OCI-LY3 (cell line): ENCODE measurements around the gene MMD.

Source experiments
- H2AFZ ChIP-seq: fragments of 200-600, 300-600 bp; shearing (Covaris generic); 2 replicates; pipeline ENCODE4 v1.6.0; 2014; ENCODE audit warnings: antibody characterized with exemption, low read depth, low read length
- H3K27ac ChIP-seq: fragments of 200-600, 300-600 bp; sonication (generic); 2 replicates; pipeline ENCODE4 v1.5.1; 2014; ENCODE audit warnings: mild to moderate bottlenecking, low read length, moderate library complexity, mixed read lengths
- H3K27me3 ChIP-seq: fragments of 200-600, 300-600 bp; sonication (generic); 2 replicates; pipeline ENCODE4 v1.6.1; 2014; ENCODE audit warnings: low read depth, low read length, mixed read lengths
- H3K36me3 ChIP-seq: fragments of 200-600, 300-600 bp; sonication (generic); replicated peaks from 2 replicates; pipeline ENCODE3; 2014; ENCODE audit warnings: low read depth, low read length, mixed read lengths
- H3K4me1 ChIP-seq: fragments of 300-600, 200-600 bp; sonication (generic); 2 replicates; pipeline ENCODE4 v1.6.1; 2014; ENCODE audit warnings: low read length, mixed read lengths
- H3K4me2 ChIP-seq: fragments of 200-600, 300-600 bp; sonication (generic); 2 replicates; pipeline ENCODE4 v1.6.1; 2014; ENCODE audit warnings: low read length, mixed read lengths
- H3K4me3 ChIP-seq: fragments of 300-600, 200-600 bp; sonication (generic); 2 replicates; pipeline ENCODE4 v1.5.1; 2014; ENCODE audit warnings: antibody characterized with exemption, mild to moderate bottlenecking, low read length, moderate library complexity
- H3K79me2 ChIP-seq: fragments of 300-600, 200-600 bp; shearing (Covaris generic); 2 replicates; pipeline ENCODE4 v1.6.1; 2014; ENCODE audit warnings: mild to moderate bottlenecking, low read length, mixed read lengths
- H3K9ac ChIP-seq: fragments of 300-600, 200-600 bp; shearing (Covaris generic); 2 replicates; pipeline ENCODE4 v1.6.0; 2014; ENCODE audit warnings: mild to moderate bottlenecking, low read length, moderate library complexity
- H3K9me3 ChIP-seq: fragments of 200-600, 300-600 bp; shearing (Covaris generic); 2 replicates; pipeline ENCODE4 v1.6.1; 2014; ENCODE audit warnings: low read length, mixed read lengths; ENCODE audit not compliant: insufficient read depth
- H4K20me1 ChIP-seq: fragments of 200-600, 300-600 bp; sonication (generic); 2 replicates; pipeline ENCODE4 v1.6.1; 2016; ENCODE audit warnings: low read length, mixed read lengths; ENCODE audit not compliant: insufficient read depth
- EZH2phosphoT487 ChIP-seq: fragments of 200-600 bp; shearing (Covaris generic); IDR thresholded peaks from 2 replicates; pipeline ENCODE4 v1.6.1; 2018; ENCODE audit warnings: antibody characterized with exemption, mixed run types, low read depth
- TF ChIP-seq, protein P1 (sequence below): fragments of 200-600, 300-600 bp; sonication (generic); IDR thresholded peaks from 2 replicates; pipeline ENCODE4 v1.5.1; 2014; ENCODE audit warnings: antibody characterized with exemption, low read length, low read depth

The MMD gene

DNA sequence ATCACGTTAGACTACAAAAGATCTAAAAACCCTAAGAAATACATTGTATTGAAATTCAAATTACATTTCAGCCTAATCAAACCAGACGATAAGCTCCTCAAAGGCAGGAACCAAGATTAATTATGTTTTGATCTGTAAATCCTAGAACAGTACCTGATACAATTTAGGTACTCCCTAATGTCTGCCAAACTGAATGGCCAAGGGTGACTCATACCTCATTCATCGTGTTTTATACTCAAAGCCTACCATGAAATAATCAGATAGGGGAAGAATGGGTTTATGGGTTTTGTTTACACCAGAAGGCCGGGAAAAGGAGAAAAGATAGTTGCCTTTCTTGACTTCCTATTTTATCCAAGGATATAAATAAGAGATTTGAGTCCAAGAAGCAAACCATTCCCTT, 19.3 kb downstream of the MMD start:
- Histone ChIP-seq H3K27me3 (no peaks in the 10 kb centered on the region), H2AFZ (no peak overlapping the region), H4K20me1 (no peaks in the 10 kb centered on the region), H3K4me3 (no peak overlapping the region), H3K4me2 (no peak overlapping the region), H3K27ac (no peak overlapping the region), H3K9me3 (no peaks in the 10 kb centered on the region), H3K9ac (no peak overlapping the region), H3K4me1 (no peaks in the 10 kb centered on the region), H3K36me3 (peaks cover 68% of the 10 kb centered on the region), H3K79me2 (no peaks in the 10 kb centered on the region)
- TF ChIP-seq EZH2phosphoT487 = no peak
- TF ChIP-seq, protein P1, sequence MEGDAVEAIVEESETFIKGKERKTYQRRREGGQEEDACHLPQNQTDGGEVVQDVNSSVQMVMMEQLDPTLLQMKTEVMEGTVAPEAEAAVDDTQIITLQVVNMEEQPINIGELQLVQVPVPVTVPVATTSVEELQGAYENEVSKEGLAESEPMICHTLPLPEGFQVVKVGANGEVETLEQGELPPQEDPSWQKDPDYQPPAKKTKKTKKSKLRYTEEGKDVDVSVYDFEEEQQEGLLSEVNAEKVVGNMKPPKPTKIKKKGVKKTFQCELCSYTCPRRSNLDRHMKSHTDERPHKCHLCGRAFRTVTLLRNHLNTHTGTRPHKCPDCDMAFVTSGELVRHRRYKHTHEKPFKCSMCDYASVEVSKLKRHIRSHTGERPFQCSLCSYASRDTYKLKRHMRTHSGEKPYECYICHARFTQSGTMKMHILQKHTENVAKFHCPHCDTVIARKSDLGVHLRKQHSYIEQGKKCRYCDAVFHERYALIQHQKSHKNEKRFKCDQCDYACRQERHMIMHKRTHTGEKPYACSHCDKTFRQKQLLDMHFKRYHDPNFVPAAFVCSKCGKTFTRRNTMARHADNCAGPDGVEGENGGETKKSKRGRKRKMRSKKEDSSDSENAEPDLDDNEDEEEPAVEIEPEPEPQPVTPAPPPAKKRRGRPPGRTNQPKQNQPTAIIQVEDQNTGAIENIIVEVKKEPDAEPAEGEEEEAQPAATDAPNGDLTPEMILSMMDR = no peak

DNA sequence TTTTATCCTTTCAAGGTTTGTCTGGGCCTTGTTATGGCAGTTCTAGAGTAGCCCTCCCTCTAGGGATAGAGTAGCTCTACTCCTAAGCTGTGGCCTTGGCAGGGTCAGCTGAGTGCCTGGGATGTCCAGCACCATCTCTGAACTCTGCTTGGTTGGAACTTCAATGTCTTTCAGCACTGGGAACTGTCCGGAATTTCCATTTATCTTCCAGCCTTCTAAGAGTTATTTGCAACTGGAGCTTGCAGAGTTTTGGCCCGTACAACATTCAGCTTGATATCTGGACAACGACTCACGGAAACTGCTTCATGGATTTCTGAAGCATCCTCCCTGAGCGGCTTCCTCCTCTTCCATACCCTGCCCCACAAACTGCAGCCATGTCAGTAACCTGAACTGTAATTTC, 22.9 kb downstream of the MMD start:
- H3K36me3 ChIP-seq = peaks cover 64% of the 10 kb centered on the region

DNA sequence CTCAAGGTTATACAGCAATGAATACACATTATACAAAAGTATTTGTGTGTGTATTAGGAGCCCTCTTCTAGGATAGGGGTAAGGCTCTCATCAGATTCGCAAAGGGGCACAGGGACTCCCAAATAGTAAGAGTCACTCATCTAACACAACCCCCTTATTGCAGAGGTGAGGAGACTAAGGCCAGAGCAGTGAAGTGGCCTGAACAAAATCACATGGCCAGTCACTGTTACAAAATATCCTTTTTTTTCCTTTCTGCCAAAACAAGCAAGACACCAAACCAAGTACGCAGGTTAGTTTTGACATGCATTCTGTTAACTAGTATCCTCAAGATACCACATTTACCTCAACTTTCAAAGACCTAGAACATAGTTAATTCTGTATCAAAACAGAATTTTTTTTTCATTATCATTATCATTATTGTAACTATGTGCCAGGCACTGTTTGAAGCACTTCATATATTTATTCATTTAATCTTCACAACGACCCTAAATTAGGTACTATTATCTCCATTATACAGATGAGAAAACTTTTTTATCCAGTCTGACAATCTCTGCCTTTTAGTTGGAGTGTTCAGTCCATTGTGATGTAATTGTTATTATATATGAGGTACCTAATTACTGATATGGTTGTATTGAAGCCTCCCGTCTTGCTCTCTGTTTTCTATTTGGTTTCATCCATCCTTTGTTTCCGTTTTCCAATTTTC, 25.7 kb downstream of the MMD start:
- no peaks in the 10 kb centered on the region for H3K27me3 ChIP-seq
- H2AFZ ChIP-seq = no peak overlapping the region
- no peak overlapping the region for H3K4me2 ChIP-seq
- H3K27ac ChIP-seq = no peak overlapping the region
- no peaks in the 10 kb centered on the region for H3K4me1 ChIP-seq
- no peak overlapping the region for H3K9ac ChIP-seq
- no peaks in the 10 kb centered on the region for H3K79me2 ChIP-seq
- no peak for TF ChIP-seq EZH2phosphoT487
- TF ChIP-seq, protein P1 = no peak
- no peaks in the 10 kb centered on the region for H4K20me1 ChIP-seq
- H3K36me3 ChIP-seq = peaks cover 55% of the 10 kb centered on the region
- no peaks in the 10 kb centered on the region for H3K9me3 ChIP-seq
- no peak overlapping the region for H3K4me3 ChIP-seq

More for the DNA sequence above, 22.9 kb downstream of the MMD start:
- H3K4me3 ChIP-seq = no peak overlapping the region
- H3K9me3 ChIP-seq = no peaks in the 10 kb centered on the region
- TF ChIP-seq EZH2phosphoT487 = no peak
- TF ChIP-seq, protein P1 = no peak
- H3K27me3 ChIP-seq = no peaks in the 10 kb centered on the region
- no peak overlapping the region for H3K9ac ChIP-seq
- no peaks in the 10 kb centered on the region for H4K20me1 ChIP-seq
- no peaks in the 10 kb centered on the region for H3K79me2 ChIP-seq
- no peak overlapping the region for H2AFZ ChIP-seq
- no peaks in the 10 kb centered on the region for H3K4me1 ChIP-seq
- H3K4me2 ChIP-seq = no peak overlapping the region
- H3K27ac ChIP-seq = no peak overlapping the region

DNA sequence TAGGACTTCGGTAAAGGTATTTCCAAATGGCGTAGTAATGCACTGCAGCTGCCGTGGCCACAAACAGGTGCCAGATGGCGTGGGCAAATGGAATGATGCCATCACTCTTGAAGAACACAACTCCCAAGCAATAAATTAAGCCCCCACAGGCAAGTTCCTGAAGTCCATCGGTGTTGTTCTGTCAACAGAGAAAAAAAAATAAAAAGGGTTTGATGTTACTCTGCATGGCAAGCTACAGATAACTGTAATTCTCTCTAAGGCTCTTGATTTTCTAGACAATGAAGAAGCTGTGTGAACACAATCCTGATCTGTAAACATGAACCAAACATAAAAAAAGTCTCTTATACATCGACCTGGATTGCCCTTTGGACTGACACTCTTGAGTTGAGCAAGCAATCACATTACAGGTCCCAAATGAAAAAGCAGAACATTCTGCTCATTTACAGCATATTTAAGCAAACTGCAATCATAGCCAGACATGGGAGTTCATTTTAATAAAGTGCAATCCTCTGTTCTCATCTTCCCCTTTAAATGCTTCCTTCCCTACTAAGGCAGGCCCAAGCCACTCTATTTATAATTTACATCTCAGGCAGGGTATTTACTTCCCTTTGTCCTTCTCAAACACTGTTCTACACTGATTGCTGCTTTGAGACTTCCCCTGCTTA, 27.1 kb downstream of the MMD start:
- H3K9me3 ChIP-seq = no peaks in the 10 kb centered on the region
- no peak overlapping the region for H2AFZ ChIP-seq
- H3K4me1 ChIP-seq = no peaks in the 10 kb centered on the region
- peaks cover 41% of the 10 kb centered on the region for H3K36me3 ChIP-seq
- no peak overlapping the region for H3K27ac ChIP-seq
- H3K27me3 ChIP-seq = no peaks in the 10 kb centered on the region
- H3K79me2 ChIP-seq = no peaks in the 10 kb centered on the region
- H4K20me1 ChIP-seq = no peaks in the 10 kb centered on the region
- H3K4me3 ChIP-seq = no peak overlapping the region
- TF ChIP-seq, protein P1 = no peak
- TF ChIP-seq EZH2phosphoT487 = no peak
- no peak overlapping the region for H3K4me2 ChIP-seq
- H3K9ac ChIP-seq = no peak overlapping the region
